SH-SY5Y (cell line): ENCODE data around the gene DDX25.

ENCODE experiments used
- GATA2 ChIP-seq: IDR thresholded peaks from 2 replicates; pipeline ENCODE4 v1.6.1; 2011; ENCODE audit warnings: mild to moderate bottlenecking, low read depth, low read length
- GATA3 ChIP-seq: IDR thresholded peaks from 2 replicates; pipeline ENCODE4 v1.6.1; 2011; ENCODE audit warnings: low read depth, mild to moderate bottlenecking, low read length, moderate library complexity

DNA sequence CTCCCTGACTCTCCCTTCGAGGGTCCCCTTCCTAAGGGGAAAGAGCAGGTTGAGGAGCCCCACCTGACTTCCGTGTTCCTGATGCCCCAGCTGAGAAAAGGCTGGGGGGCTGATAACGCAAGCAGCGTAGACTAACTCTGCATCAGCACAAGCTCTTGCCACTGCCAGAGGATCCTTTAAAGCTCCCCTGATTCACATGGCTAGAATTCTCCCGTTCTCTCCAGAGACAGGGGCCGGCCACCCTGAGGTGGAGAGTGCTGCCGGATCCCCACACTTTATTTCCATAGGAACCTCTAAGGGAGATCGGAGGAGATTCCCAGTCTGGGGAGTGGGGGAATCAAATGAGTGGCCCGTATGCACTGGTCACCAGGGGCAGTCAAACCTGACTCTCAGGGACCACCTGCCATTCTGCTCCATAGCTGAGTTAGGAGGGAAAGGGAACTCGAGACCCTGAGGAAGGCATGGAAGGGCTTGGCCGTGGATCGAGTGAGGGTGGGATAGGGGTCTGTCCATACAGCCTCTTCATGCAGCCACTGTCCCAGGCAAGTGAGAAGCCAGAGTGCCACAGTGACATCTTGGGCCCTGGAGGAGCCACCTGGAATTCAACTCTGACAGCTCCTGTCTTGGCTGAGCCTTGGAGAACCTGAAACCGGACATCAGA, 40.2 kb downstream of the DDX25 start:
- TF ChIP-seq GATA2 (no peak), GATA3 (no peak)
